GM12891 (cell line): ENCODE data around the gene MCU.

ENCODE experiments used
- PAX5 ChIP-seq: IDR thresholded peaks from 2 replicates; pipeline ENCODE4 v1.6.1; 2011; ENCODE audit warnings: low read length, moderate library complexity, mild to moderate bottlenecking; ENCODE audit not compliant: insufficient read depth, severe bottlenecking
- POLR2A ChIP-seq: IDR thresholded peaks from 2 replicates; pipeline ENCODE4 v1.6.1; 2011; ENCODE audit warnings: low read depth, low read length, control low read depth
- POLR2AphosphoS5 ChIP-seq: IDR thresholded peaks from 2 replicates; pipeline ENCODE4 v1.6.1; 2011; ENCODE audit warnings: low read depth, low read length, control low read depth
- POU2F2 ChIP-seq: IDR thresholded peaks from 2 replicates; pipeline ENCODE4 v1.6.1; 2011; ENCODE audit warnings: low read depth, mild to moderate bottlenecking, control low read depth, low read length, moderate library complexity
- SPI1 ChIP-seq: IDR thresholded peaks from 2 replicates; pipeline ENCODE4 v1.6.1; 2011; ENCODE audit warnings: low read depth, low read length, control low read depth
- TAF1 ChIP-seq: IDR thresholded peaks from 2 replicates; pipeline ENCODE4 v1.6.1; 2011; ENCODE audit warnings: low read depth, low read length, control low read depth

DNA sequence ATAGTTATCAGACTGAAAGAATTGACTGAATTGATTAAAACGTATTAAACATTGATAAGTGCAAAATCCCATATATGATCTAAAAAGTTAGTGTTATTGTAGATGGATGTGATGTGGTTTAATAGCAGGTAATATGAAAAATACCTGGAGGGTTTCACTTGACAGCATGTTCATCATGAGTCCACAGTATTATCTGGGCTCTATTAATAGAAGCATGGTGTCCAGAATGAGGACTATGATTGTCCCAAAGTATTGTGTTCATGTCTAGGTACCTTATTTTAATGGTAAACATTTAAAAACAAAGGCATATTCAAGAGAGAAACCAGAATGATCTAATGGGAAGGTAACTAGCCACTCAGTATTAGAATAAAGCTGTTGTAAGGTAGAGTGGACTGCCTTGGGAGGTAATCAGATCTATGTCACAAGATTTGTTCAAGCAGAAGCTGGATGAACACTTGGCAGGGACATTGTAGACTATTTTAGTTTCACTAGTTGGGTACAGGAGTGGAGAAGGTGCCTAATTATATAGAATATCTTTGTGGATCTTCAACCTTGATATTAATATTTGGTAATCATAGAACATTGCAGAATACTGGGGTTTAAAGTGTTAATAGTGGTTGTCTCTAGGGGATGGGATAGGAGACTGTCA is 43.5 kb downstream of the MCU start:
- TF ChIP-seq POLR2A (no peak), POLR2AphosphoS5 (no peak), SPI1 (no peak), TAF1 (no peak), PAX5 (no peak), POU2F2 (no peak)
